ENCODE data around the gene ANKRD53.

- TF ChIP-seq, protein P1, sequence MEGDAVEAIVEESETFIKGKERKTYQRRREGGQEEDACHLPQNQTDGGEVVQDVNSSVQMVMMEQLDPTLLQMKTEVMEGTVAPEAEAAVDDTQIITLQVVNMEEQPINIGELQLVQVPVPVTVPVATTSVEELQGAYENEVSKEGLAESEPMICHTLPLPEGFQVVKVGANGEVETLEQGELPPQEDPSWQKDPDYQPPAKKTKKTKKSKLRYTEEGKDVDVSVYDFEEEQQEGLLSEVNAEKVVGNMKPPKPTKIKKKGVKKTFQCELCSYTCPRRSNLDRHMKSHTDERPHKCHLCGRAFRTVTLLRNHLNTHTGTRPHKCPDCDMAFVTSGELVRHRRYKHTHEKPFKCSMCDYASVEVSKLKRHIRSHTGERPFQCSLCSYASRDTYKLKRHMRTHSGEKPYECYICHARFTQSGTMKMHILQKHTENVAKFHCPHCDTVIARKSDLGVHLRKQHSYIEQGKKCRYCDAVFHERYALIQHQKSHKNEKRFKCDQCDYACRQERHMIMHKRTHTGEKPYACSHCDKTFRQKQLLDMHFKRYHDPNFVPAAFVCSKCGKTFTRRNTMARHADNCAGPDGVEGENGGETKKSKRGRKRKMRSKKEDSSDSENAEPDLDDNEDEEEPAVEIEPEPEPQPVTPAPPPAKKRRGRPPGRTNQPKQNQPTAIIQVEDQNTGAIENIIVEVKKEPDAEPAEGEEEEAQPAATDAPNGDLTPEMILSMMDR (IDR thresholded peaks at IDR 0.05), result no peak
- TF ChIP-seq ZFX (IDR thresholded peaks at IDR 0.05; ENCODE audit: borderline replicate concordance), result no peak
These were observed 35.8 kb upstream of the ANKRD53 start for GRCh38 chr2:70942396-70943204.
